ENCODE data around the gene NPM3.
A peak's percentile ranks its signal among the peaks of the same experiment; 100 is the strongest.

Gene NPM3

GRCh38 chr10:101828766-101829551 lies 45.7 kb upstream of the NPM3 start:
- TF ChIP-seq POLR2A (IDR thresholded peaks at IDR 0.05; ENCODE audit: extremely low read depth, insufficient read length) (no peak), MAX (IDR thresholded peaks at IDR 0.05; ENCODE audit: low read depth, low read length) (no peak), MYC (IDR thresholded peaks at IDR 0.05; ENCODE audit: low read depth, low read length) (no peak), CTCF (IDR thresholded peaks at IDR 0.05; ENCODE audit: low read depth, low read length) (no peak)
- no peak overlapping the region for H3K4me3 ChIP-seq (ENCODE audit: low read depth, low read length)

GRCh38 chr10:101827919-101828600 lies 44.8 kb upstream of the NPM3 start:
- H3K4me3 ChIP-seq (ENCODE audit: low read depth, low read length): no peak overlapping the region
- no peak for DNase-seq (ENCODE audit: low read depth)
- TF ChIP-seq MYC (IDR thresholded peaks at IDR 0.05; ENCODE audit: low read depth, low read length): no peak
- no peak for TF ChIP-seq MAX (IDR thresholded peaks at IDR 0.05; ENCODE audit: low read depth, low read length)
- TF ChIP-seq POLR2A (IDR thresholded peaks at IDR 0.05; ENCODE audit: extremely low read depth, insufficient read length): no peak
- no peak for TF ChIP-seq CTCF (IDR thresholded peaks at IDR 0.05; ENCODE audit: low read depth, low read length)

More at GRCh38 chr10:101828766-101829551, 45.7 kb upstream of the NPM3 start:
- DNase-seq (ENCODE audit: low read depth): no peak

GRCh38 chr10:101826852-101827434 lies 43.7 kb upstream of the NPM3 start:
- H3K4me3 ChIP-seq (ENCODE audit: low read depth, low read length): no peak overlapping the region
- TF ChIP-seq CTCF (IDR thresholded peaks at IDR 0.05; ENCODE audit: low read depth, low read length) (no peak), MAX (IDR thresholded peaks at IDR 0.05; ENCODE audit: low read depth, low read length) (no peak), POLR2A (IDR thresholded peaks at IDR 0.05; ENCODE audit: extremely low read depth, insufficient read length) (no peak), MYC (IDR thresholded peaks at IDR 0.05; ENCODE audit: low read depth, low read length) (no peak)
- DNase-seq (ENCODE audit: low read depth): no peak

GRCh38 chr10:101824736-101825135 lies 41.5 kb upstream of the NPM3 start:
- TF ChIP-seq MYC (IDR thresholded peaks at IDR 0.05; ENCODE audit: low read depth, low read length): no peak
- TF ChIP-seq CTCF (IDR thresholded peaks at IDR 0.05; ENCODE audit: low read depth, low read length): no peak
- no peak for TF ChIP-seq POLR2A (IDR thresholded peaks at IDR 0.05; ENCODE audit: extremely low read depth, insufficient read length)
- no peak for TF ChIP-seq MAX (IDR thresholded peaks at IDR 0.05; ENCODE audit: low read depth, low read length)
- H3K4me3 ChIP-seq (ENCODE audit: low read depth, low read length): no peak overlapping the region
- no peak for DNase-seq (ENCODE audit: low read depth)

GRCh38 chr10:101818872-101819633 lies 35.8 kb upstream of the NPM3 start:
- H3K4me3 ChIP-seq (ENCODE audit: low read depth, low read length): peak overlapping the region; percentile 82
- TF ChIP-seq MAX (IDR thresholded peaks at IDR 0.05; ENCODE audit: low read depth, low read length) (peak; percentile 59; the same call in 1 of the 2 replicates), CTCF (IDR thresholded peaks at IDR 0.05; ENCODE audit: low read depth, low read length) (no peak), POLR2A (IDR thresholded peaks at IDR 0.05; ENCODE audit: extremely low read depth, insufficient read length) (no peak), MYC (IDR thresholded peaks at IDR 0.05; ENCODE audit: low read depth, low read length) (0 out of 2 replicates have a peak, but pooled peaks have one; percentile 71)
- no peak for DNase-seq (ENCODE audit: low read depth)

All from NB4 (cell line).